PFSK-1 (cell line): Measurements from ENCODE around the gene PDS5B.

ENCODE experiments used
- FOXP2 ChIP-seq: optimal IDR thresholded peaks from 2 replicates; pipeline ENCODE3; 2011; ENCODE audit warnings: borderline replicate concordance, control low read depth, inconsistent platforms; ENCODE audit not compliant: insufficient read depth; ENCODE audit errors: extremely low read length, extremely low read depth
- POLR2AphosphoS5 ChIP-seq: IDR thresholded peaks from 2 replicates; pipeline ENCODE4 v1.6.1; 2012; ENCODE audit warnings: low read depth, mild to moderate bottlenecking, control low read depth, low read length, moderate library complexity
- REST ChIP-seq, 2 experiments: IDR thresholded peaks; 2 replicates each; pipeline versions ENCODE4 v1.6.1 to v1.8.0; 2011 to 2012; ENCODE audit warnings: low read depth in 2 of 2, low read length in 2 of 2, control low read depth in 1 of 2, inconsistent platforms in 1 of 2, mild to moderate bottlenecking in 1 of 2, moderate library complexity in 1 of 2; ENCODE audit not compliant: insufficient read depth in 1 of 2
- SIN3A ChIP-seq: IDR thresholded peaks from 2 replicates; pipeline ENCODE4 v1.6.1; 2012; ENCODE audit warnings: mild to moderate bottlenecking, low read length, moderate library complexity, borderline replicate concordance; ENCODE audit not compliant: insufficient read depth
- TAF1 ChIP-seq: IDR thresholded peaks from 2 replicates; pipeline ENCODE4 v1.6.1; 2012; ENCODE audit warnings: low read length, control low read depth, borderline replicate concordance; ENCODE audit not compliant: insufficient read depth

PDS5B gene

GRCh38 chr13:32682740-32683139, 96.5 kb downstream of the PDS5B start:
- no peak for TF ChIP-seq TAF1
- no peak for TF ChIP-seq REST (IDR thresholded peaks at IDR 0.05; ENCODE audit: insufficient read depth in 1 of 2, low read depth in 2 of 2, low read length in 2 of 2)
- no peak for TF ChIP-seq SIN3A
- no peak for TF ChIP-seq POLR2AphosphoS5
- no peak for TF ChIP-seq FOXP2

- TF ChIP-seq SIN3A (no peak), POLR2AphosphoS5 (no peak), FOXP2 (no peak), TAF1 (no peak), REST (IDR thresholded peaks at IDR 0.05; ENCODE audit: insufficient read depth in 1 of 2, low read depth in 2 of 2, low read length in 2 of 2) (no peak)
Measured at GRCh38 chr13:32687275-32687674, 101.0 kb downstream of the PDS5B start.

- TF ChIP-seq REST (IDR thresholded peaks at IDR 0.05; ENCODE audit: insufficient read depth in 1 of 2, low read depth in 2 of 2, low read length in 2 of 2) = no peak
- no peak for TF ChIP-seq SIN3A
- TF ChIP-seq TAF1 = no peak
- no peak for TF ChIP-seq POLR2AphosphoS5
- TF ChIP-seq FOXP2 = no peak
Measured at GRCh38 chr13:32695602-32696250, 109.5 kb downstream of the PDS5B start.

GRCh38 chr13:32707471-32707870, 121.2 kb downstream of the PDS5B start:
- TF ChIP-seq TAF1 (no peak), REST (IDR thresholded peaks at IDR 0.05; ENCODE audit: insufficient read depth in 1 of 2, low read depth in 2 of 2, low read length in 2 of 2) (no peak)

- TF ChIP-seq FOXP2 (no peak), REST (IDR thresholded peaks at IDR 0.05; ENCODE audit: insufficient read depth in 1 of 2, low read depth in 2 of 2, low read length in 2 of 2) (no peak), POLR2AphosphoS5 (no peak), TAF1 (no peak), SIN3A (no peak)
Measured at GRCh38 chr13:32713397-32713796, 127.1 kb downstream of the PDS5B start.
